Mesenchymal stem cell (in vitro differentiated cells and primary cell): ENCODE results near the gene PARD3.

Experiments
- DNase-seq: peaks from one replicate; pipeline ENCODE4 v3.0.0-alpha.2; 2013
- H2AFZ ChIP-seq: one replicate; pipeline ENCODE4 v1.6.1; 2013; ENCODE audit warnings: low read depth, mild to moderate bottlenecking, control low read depth, inconsistent platforms, low read length, moderate library complexity
- H2AK5ac ChIP-seq: 2 replicates; pipeline ENCODE4 v1.6.1; 2013; ENCODE audit warnings: low read length, moderate library complexity, mild to moderate bottlenecking, inconsistent platforms; ENCODE audit not compliant: severe bottlenecking
- H2BK120ac ChIP-seq: one replicate; pipeline ENCODE4 v1.6.1; 2013; ENCODE audit warnings: low read depth, mild to moderate bottlenecking, inconsistent platforms, low read length, moderate library complexity
- H2BK12ac ChIP-seq, 2 experiments: one replicate each; pipeline ENCODE4 v1.6.1; 2013; ENCODE audit warnings: inconsistent platforms in 2 of 2, low read length in 2 of 2, mild to moderate bottlenecking in 2 of 2, moderate library complexity in 2 of 2, control low read depth in 1 of 2
- H2BK15ac ChIP-seq: one replicate; pipeline ENCODE4 v1.6.1; 2013; ENCODE audit warnings: mild to moderate bottlenecking, low read depth, inconsistent platforms; ENCODE audit not compliant: poor library complexity, severe bottlenecking
- H2BK5ac ChIP-seq: 2 replicates; pipeline ENCODE4 v1.6.1; 2013; ENCODE audit warnings: low read depth, mild to moderate bottlenecking, low read length, control low read depth, inconsistent platforms; ENCODE audit not compliant: poor library complexity, severe bottlenecking
- H3K14ac ChIP-seq, 2 experiments: one replicate each; pipeline ENCODE4 v1.6.1; 2013; ENCODE audit warnings: inconsistent platforms in 2 of 2, low read length in 2 of 2, control low read depth in 1 of 2, mild to moderate bottlenecking in 1 of 2, moderate library complexity in 1 of 2
- H3K18ac ChIP-seq, 2 experiments: one replicate each; pipeline ENCODE4 v1.6.1; 2013; ENCODE audit warnings: inconsistent platforms in 2 of 2, low read length in 2 of 2, control low read depth in 1 of 2, low read depth in 1 of 2, mild to moderate bottlenecking in 1 of 2
- H3K23ac ChIP-seq, 2 experiments: one replicate each; pipeline ENCODE4 v1.6.1; 2013; ENCODE audit warnings: inconsistent platforms in 2 of 2, low read length in 2 of 2, mild to moderate bottlenecking in 2 of 2, moderate library complexity in 2 of 2, control low read depth in 1 of 2
- H3K27ac ChIP-seq: 2 replicates; pipeline ENCODE4 v1.5.1; 2013; ENCODE audit warnings: mild to moderate bottlenecking, moderate library complexity, low read length, control low read depth, inconsistent platforms; ENCODE audit not compliant: poor library complexity, severe bottlenecking
- H3K27me3 ChIP-seq, 2 experiments: 2 replicates each; pipeline versions ENCODE4 v1.6.1 to v1.7.0; 2013; ENCODE audit warnings: low read length in 2 of 2, mild to moderate bottlenecking in 2 of 2, moderate library complexity in 2 of 2, control low read depth in 1 of 2, inconsistent platforms in 1 of 2; ENCODE audit not compliant: control insufficient read depth in 1 of 2, insufficient read depth in 1 of 2
- H3K36me3 ChIP-seq, 2 experiments: 2 replicates each; pipeline versions ENCODE4 v1.6.1 to v1.7.0; 2013; ENCODE audit warnings: low read length in 2 of 2, control low read depth in 1 of 2, inconsistent platforms in 1 of 2, low read depth in 1 of 2, mild to moderate bottlenecking in 1 of 2; ENCODE audit not compliant: insufficient read depth in 2 of 2, control insufficient read depth in 1 of 2
- H3K4ac ChIP-seq, 2 experiments: one replicate each; pipeline ENCODE4 v1.6.1; 2013; ENCODE audit warnings: inconsistent platforms in 2 of 2, low read length in 2 of 2, mild to moderate bottlenecking in 2 of 2, moderate library complexity in 2 of 2, control low read depth in 1 of 2, low read depth in 1 of 2
- H3K4me1 ChIP-seq: 2 replicates; pipeline ENCODE4 v1.6.1; 2013; ENCODE audit warnings: low read depth, low read length, control low read depth; ENCODE audit not compliant: control insufficient read depth, insufficient read depth
- H3K4me2 ChIP-seq: 2 replicates; pipeline ENCODE4 v1.6.1; 2013; ENCODE audit warnings: low read length, mild to moderate bottlenecking, inconsistent platforms; ENCODE audit not compliant: poor library complexity, severe bottlenecking
- H3K4me3 ChIP-seq, 2 experiments: 2 replicates each; pipeline versions ENCODE4 v1.5.1 to v1.7.0; 2013; ENCODE audit warnings: low read length in 2 of 2, mild to moderate bottlenecking in 2 of 2, control low read depth in 1 of 2, low read depth in 1 of 2; ENCODE audit not compliant: insufficient read depth in 1 of 2
- H3K79me1 ChIP-seq: replicated peaks from 2 replicates; pipeline ENCODE4 v1.6.1; 2013; ENCODE audit warnings: mild to moderate bottlenecking, control low read depth, low read length, inconsistent platforms; ENCODE audit not compliant: poor library complexity, severe bottlenecking
- H3K9ac ChIP-seq: 2 replicates; pipeline ENCODE4 v1.7.0; 2013; ENCODE audit warnings: mild to moderate bottlenecking, low read length, moderate library complexity
- H3K9me3 ChIP-seq: 2 replicates; pipeline ENCODE4 v1.7.0; 2013; ENCODE audit warnings: mild to moderate bottlenecking, low read length; ENCODE audit not compliant: control insufficient read depth
- H4K8ac ChIP-seq: one replicate; pipeline ENCODE4 v1.6.1; 2013; ENCODE audit warnings: inconsistent platforms, mild to moderate bottlenecking, low read length, moderate library complexity
- H4K91ac ChIP-seq: one replicate; pipeline ENCODE4 v1.6.1; 2013; ENCODE audit warnings: mild to moderate bottlenecking, low read length, inconsistent platforms
- WGBS: methylation state at CpG from one replicate; pipeline ENCODE4 v1.1.7; 2013; ENCODE audit warnings: mixed read lengths; 5-methylcytosine and 5-hydroxymethylcytosine counted together

The PARD3 gene

DNA sequence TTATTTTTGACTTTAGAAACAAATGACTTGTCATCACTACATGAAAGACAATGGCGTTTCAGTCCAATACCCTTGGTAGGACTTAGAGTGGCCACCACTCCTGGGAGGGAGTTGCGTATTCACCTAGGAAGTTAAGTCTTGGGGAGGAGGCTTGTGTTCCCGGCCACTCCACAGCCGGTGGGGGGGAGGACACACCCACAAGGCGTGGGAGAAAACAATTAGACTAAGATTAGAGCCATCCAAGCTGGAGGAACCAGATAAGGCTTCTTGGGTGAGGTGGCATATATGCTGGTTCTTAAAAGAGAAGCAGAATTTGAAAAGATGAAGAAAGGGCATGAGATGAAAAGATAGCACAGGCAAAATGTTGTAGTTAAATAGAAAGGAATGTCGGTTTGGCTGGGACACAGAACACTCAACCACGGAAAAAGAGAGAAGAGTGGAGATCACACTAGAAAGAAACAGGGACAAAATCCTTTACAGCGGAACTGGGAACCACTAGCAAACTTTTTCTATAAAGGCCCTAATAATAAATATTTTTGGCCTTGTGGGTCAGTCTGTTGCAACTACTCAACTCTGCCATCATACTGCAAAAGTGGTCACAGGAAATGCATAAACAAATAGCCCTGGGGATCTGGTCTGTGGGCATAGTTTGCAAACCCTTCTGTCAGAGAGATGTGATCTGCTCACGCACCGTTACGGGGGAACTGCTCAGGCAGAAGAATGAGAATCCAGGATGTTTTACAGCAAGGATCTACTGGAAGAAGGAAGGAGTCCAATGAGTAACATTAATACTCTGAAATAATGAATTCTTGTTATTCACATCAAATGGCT lies 651.8 kb downstream of the PARD3 start:
- Histone ChIP-seq H3K27ac (no peak overlapping the region), H3K18ac (peak overlapping the region in 1 of 2 experiments; percentile 30), H3K9ac (no peak overlapping the region), H3K14ac (no peak overlapping the region), H3K4me3 (no peak overlapping the region), H3K4me1 (no peaks in the 10 kb centered on the region), H2AK5ac (no peak overlapping the region), H2BK15ac (peak overlapping the region; percentile 63), H2BK120ac (no peak overlapping the region), H2BK12ac (peak overlapping the region in 1 of 2 experiments; percentile 59), H3K4me2 (no peak overlapping the region), H3K36me3 (peaks cover 0 to 2% of the 10 kb centered on the region in 2 experiments), H3K4ac (peak overlapping the region in 1 of 2 experiments; percentile 25), H3K79me1 (peaks cover 19% of the 10 kb centered on the region), H3K23ac (no peak overlapping the region), H3K27me3 (no peaks in the 10 kb centered on the region), H4K91ac (no peak overlapping the region), H4K8ac (no peak overlapping the region), H2BK5ac (no peak overlapping the region), H2AFZ (no peak overlapping the region), H3K9me3 (no peaks in the 10 kb centered on the region)
- WGBS: 75% methylated on average over 11 of the region's 11 CpGs
- peak; percentile 59 for DNase-seq

DNA sequence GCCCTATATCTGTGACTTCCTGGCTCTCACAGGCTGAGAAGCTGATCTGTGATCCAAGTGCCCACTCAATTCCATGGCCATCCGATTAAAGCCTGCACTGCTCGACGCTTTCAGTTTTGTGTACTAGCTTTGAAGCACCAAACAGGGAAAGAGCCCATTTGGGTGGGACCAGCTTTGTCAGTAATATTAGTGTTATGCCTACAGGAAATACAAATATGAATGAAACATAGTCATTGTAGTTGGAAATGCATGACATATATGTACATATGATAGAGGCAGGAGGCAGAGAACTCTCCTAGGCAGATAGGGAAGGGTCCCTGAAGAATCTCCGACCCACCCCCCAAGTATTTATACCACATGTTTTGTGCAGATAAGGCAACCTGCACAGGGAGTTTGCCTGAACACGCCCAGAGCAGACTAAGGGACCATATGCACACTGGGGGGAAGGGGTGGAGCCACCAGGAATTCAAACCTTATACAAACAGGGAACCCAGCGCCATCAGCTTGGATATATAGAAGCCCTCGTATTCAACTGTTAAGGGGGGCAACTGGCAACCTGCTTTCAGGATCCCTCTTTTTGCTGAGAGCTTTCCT lies 653.2 kb downstream of the PARD3 start:
- no peak overlapping the region for H3K18ac ChIP-seq
- H2BK15ac ChIP-seq: no peak overlapping the region
- H3K79me1 ChIP-seq: peaks cover 20% of the 10 kb centered on the region
- no peak overlapping the region for H3K4me3 ChIP-seq
- no peaks in the 10 kb centered on the region for H3K27me3 ChIP-seq
- no peak overlapping the region for H3K23ac ChIP-seq
- H3K4me1 ChIP-seq: peaks cover 3% of the 10 kb centered on the region
- no peak overlapping the region for H3K4me2 ChIP-seq
- H3K4ac ChIP-seq: no peak overlapping the region
- no peak overlapping the region for H4K91ac ChIP-seq
- H4K8ac ChIP-seq: no peak overlapping the region
- H2AK5ac ChIP-seq: no peak overlapping the region
- no peak overlapping the region for H2AFZ ChIP-seq
- DNase-seq: no peak
- H2BK120ac ChIP-seq: no peak overlapping the region
- 90% methylated on average over 7 of the region's 7 CpGs for WGBS
- no peak overlapping the region for H3K9ac ChIP-seq
- peaks cover 0 to 2% of the 10 kb centered on the region in 2 experiments for H3K36me3 ChIP-seq
- H3K14ac ChIP-seq: no peak overlapping the region
- H3K27ac ChIP-seq: no peak overlapping the region
- H2BK5ac ChIP-seq: no peak overlapping the region
- no peaks in the 10 kb centered on the region for H3K9me3 ChIP-seq
- no peak overlapping the region for H2BK12ac ChIP-seq

DNA sequence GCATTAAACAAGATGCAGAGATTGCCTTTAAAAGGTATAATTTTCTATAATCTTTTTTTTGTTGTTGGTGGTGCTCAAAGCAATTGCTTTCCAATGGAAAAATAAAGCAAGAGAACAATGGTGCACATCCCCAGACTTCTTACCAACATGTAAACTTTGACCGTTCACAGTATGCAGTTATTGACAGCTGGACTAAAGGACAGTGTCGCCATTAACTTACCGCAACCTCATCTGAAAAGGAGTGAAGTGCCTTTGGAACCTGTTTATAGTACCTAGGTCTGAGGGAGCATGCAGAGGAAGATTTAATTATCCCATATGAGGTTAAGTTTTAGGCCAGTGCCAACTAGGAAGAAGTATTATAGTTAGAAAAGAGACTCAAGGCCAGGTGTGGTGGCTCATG lies 654.5 kb downstream of the PARD3 start:
- H3K9me3 ChIP-seq: no peaks in the 10 kb centered on the region
- H3K27me3 ChIP-seq: no peaks in the 10 kb centered on the region
- WGBS: 98% methylated on average over 3 of the region's 3 CpGs
- H3K18ac ChIP-seq: no peak overlapping the region
- no peak overlapping the region for H4K8ac ChIP-seq
- no peak overlapping the region for H3K4me2 ChIP-seq
- H2AK5ac ChIP-seq: no peak overlapping the region
- no peak overlapping the region for H2AFZ ChIP-seq
- no peak overlapping the region for H2BK15ac ChIP-seq
- peaks cover 0 to 2% of the 10 kb centered on the region in 2 experiments for H3K36me3 ChIP-seq
- no peak overlapping the region for H3K9ac ChIP-seq
- no peak overlapping the region for H3K27ac ChIP-seq
- no peak overlapping the region for H3K4ac ChIP-seq
- no peak for DNase-seq
- no peak overlapping the region for H3K4me3 ChIP-seq
- peaks cover 21% of the 10 kb centered on the region for H3K79me1 ChIP-seq
- no peak overlapping the region for H3K14ac ChIP-seq
- no peak overlapping the region for H2BK120ac ChIP-seq
- H2BK5ac ChIP-seq: no peak overlapping the region
- peaks cover 4% of the 10 kb centered on the region for H3K4me1 ChIP-seq
- H2BK12ac ChIP-seq: no peak overlapping the region
- H4K91ac ChIP-seq: no peak overlapping the region
- H3K23ac ChIP-seq: no peak overlapping the region

DNA sequence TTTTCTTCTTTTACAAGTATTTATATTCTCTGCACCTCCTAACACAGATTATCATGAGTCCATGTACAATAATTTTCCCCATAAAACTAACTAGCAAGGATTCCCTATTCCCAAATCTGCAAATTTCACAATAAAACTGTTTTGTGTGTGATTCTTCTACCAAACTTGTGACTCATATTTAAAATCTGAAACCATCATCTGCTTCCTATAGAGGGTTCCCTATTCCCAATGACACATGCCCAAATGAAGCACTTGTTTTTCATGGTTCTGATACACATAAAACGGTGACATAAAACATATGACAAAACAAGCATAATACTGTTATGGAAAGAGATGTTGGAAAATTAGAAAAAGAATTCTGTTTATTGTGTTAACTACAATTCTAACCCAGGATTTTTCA lies 657.6 kb downstream of the PARD3 start:
- Histone ChIP-seq H3K4me1 (peaks cover 4% of the 10 kb centered on the region), H3K23ac (no peak overlapping the region), H2BK12ac (no peak overlapping the region), H3K4ac (no peak overlapping the region), H3K9me3 (no peaks in the 10 kb centered on the region), H2AK5ac (no peak overlapping the region), H2AFZ (no peak overlapping the region), H3K14ac (no peak overlapping the region), H3K79me1 (peaks cover 30% of the 10 kb centered on the region), H3K27ac (no peak overlapping the region), H3K36me3 (no peaks in the 10 kb centered on the region), H4K8ac (no peak overlapping the region), H3K4me3 (peak overlapping the region in 1 of 2 experiments; percentile 48), H4K91ac (no peak overlapping the region), H2BK15ac (no peak overlapping the region), H3K27me3 (no peaks in the 10 kb centered on the region), H3K4me2 (no peak overlapping the region), H2BK5ac (no peak overlapping the region), H2BK120ac (no peak overlapping the region), H3K18ac (no peak overlapping the region), H3K9ac (peak overlapping the region; percentile 76)
- DNase-seq: no peak
- no CpG with 5 or more reads among the region's 1 CpG for WGBS
